GM18499 (cell line): ENCODE data around the gene SSBP3.

Source experiments
- ATAC-seq: cut with Tn5 transposase; IDR thresholded peaks from one replicate; pipeline ENCODE4 v1.9.1; 2021; ENCODE audit warnings: moderate number of reproducible peaks; ENCODE audit not compliant: insufficient read depth, unreplicated experiment

SSBP3 gene

GRCh38 chr1:54375712-54376429 is 30.3 kb downstream of the SSBP3 start:
- no peak for ATAC-seq

GRCh38 chr1:54375298-54375697 is 30.9 kb downstream of the SSBP3 start:
- ATAC-seq = no peak

- ATAC-seq = no peak
These were observed 31.4 kb downstream of the SSBP3 start for GRCh38 chr1:54374766-54375165.

- no peak for ATAC-seq
These were observed 33.2 kb downstream of the SSBP3 start for GRCh38 chr1:54372978-54373377.

- no peak for ATAC-seq
These were observed 34.3 kb downstream of the SSBP3 start for GRCh38 chr1:54371942-54372275.

- ATAC-seq = no peak
These were observed 34.9 kb downstream of the SSBP3 start for GRCh38 chr1:54371038-54371941.

- no peak for ATAC-seq
These were observed 35.8 kb downstream of the SSBP3 start for GRCh38 chr1:54370287-54370989.

GRCh38 chr1:54367613-54368012 is 38.6 kb downstream of the SSBP3 start:
- ATAC-seq = no peak

- ATAC-seq = no peak
These were observed 40.3 kb downstream of the SSBP3 start for GRCh38 chr1:54365847-54366246.

GRCh38 chr1:54365398-54365797 is 40.8 kb downstream of the SSBP3 start:
- ATAC-seq = no peak

GRCh38 chr1:54364995-54365394 is 41.2 kb downstream of the SSBP3 start:
- no peak for ATAC-seq

- ATAC-seq = no peak
These were observed 41.6 kb downstream of the SSBP3 start for GRCh38 chr1:54364582-54364981.

GRCh38 chr1:54363925-54364324 is 42.3 kb downstream of the SSBP3 start:
- no peak for ATAC-seq

GRCh38 chr1:54362881-54363340 is 43.3 kb downstream of the SSBP3 start:
- ATAC-seq = no peak

- no peak for ATAC-seq
These were observed 44.9 kb downstream of the SSBP3 start for GRCh38 chr1:54361342-54361741.

- ATAC-seq = no peak
These were observed 45.8 kb downstream of the SSBP3 start for GRCh38 chr1:54360165-54361005.

GRCh38 chr1:54359393-54360162 is 46.6 kb downstream of the SSBP3 start:
- ATAC-seq = no peak

- ATAC-seq = no peak
These were observed 47.6 kb downstream of the SSBP3 start for GRCh38 chr1:54358503-54359168.

- ATAC-seq = no peak
These were observed 48.2 kb downstream of the SSBP3 start for GRCh38 chr1:54357967-54358366.
